Liver (tissue), 3 donors: Measurements from ENCODE around the gene PGBD5.

Experiments used
- CTCF ChIP-seq: fragments of 150-350 bp; IDR thresholded peaks from 2 replicates; pipeline ENCODE4 v1.5.1; 2017; ENCODE audit warnings: improper control_type of control experiment, low read depth, low read length; ENCODE audit not compliant: missing input control
- EGR1 ChIP-seq, 2 donors: IDR thresholded peaks; 2 replicates each; pipeline ENCODE4 v1.6.1; 2016 to 2018; ENCODE audit warnings: antibody characterized with exemption in 2 of 2, low read depth in 2 of 2
- JUND ChIP-seq, 2 donors: IDR thresholded peaks; 2 replicates each; pipeline ENCODE4 v1.6.1; 2016; ENCODE audit warnings: antibody characterized with exemption in 2 of 2
- REST ChIP-seq: IDR thresholded peaks from 2 replicates; pipeline ENCODE4 v1.6.1; 2016; ENCODE audit warnings: antibody characterized with exemption, mild to moderate bottlenecking
- RXRA ChIP-seq, 2 donors: IDR thresholded peaks; 2 replicates each; pipeline ENCODE4 v1.6.1; 2017 to 2018; ENCODE audit warnings: antibody characterized with exemption in 2 of 2, mild to moderate bottlenecking in 1 of 2
- TAF1 ChIP-seq: conservative IDR thresholded peaks from 2 replicates; pipeline ENCODE4 v1.6.1; 2016; ENCODE audit warnings: antibody characterized with exemption, mild to moderate bottlenecking
- YY1 ChIP-seq: IDR thresholded peaks from 2 replicates; pipeline ENCODE4 v1.6.1; 2016; ENCODE audit warnings: antibody characterized with exemption, mild to moderate bottlenecking
- donor health status: healthy.
- donor health status: healthy.

GRCh38 chr1:230416430-230416829 lies 9.7 kb downstream of the PGBD5 start:
- TF ChIP-seq CTCF (no peak), EGR1 (IDR thresholded peaks at IDR 0.05; ENCODE audit: low read depth in 2 of 2) (no peak), TAF1 (no peak), JUND (IDR thresholded peaks at IDR 0.05) (no peak), YY1 (no peak), RXRA (IDR thresholded peaks at IDR 0.05) (no peak), REST (no peak)
